SU-DHL-6 (cell line): ENCODE results near the gene TMCC3.

Experiments used
- H2AFZ ChIP-seq: fragments of 200-600 bp; sonication (generic); 2 replicates; pipeline ENCODE4 v1.6.1; 2014; ENCODE audit warnings: low read depth, mild to moderate bottlenecking, moderate library complexity, mixed read lengths, antibody characterized with exemption, low read length; ENCODE audit not compliant: severe bottlenecking
- H3F3A ChIP-seq: fragments of 200-600 bp; shearing (Covaris generic); 2 replicates; pipeline ENCODE4 v1.6.0; 2016; ENCODE audit warnings: antibody characterized with exemption, mild to moderate bottlenecking; ENCODE audit not compliant: insufficient read depth
- H3K27ac ChIP-seq: fragments of 200-600 bp; sonication (generic); 2 replicates; pipeline ENCODE4 v1.5.1; 2016; ENCODE audit warnings: low read depth, mild to moderate bottlenecking, low read length, moderate library complexity, mixed read lengths
- H3K27me3 ChIP-seq: fragments of 200-600 bp; sonication (generic), shearing (Covaris generic); 2 replicates; pipeline ENCODE4 v1.6.0; 2014; ENCODE audit warnings: mild to moderate bottlenecking, low read length
- H3K36me3 ChIP-seq: fragments of 200-600 bp; sonication (generic); 2 replicates; pipeline ENCODE4 v1.6.1; 2014; ENCODE audit warnings: mild to moderate bottlenecking, low read length, mixed read lengths
- H3K4me2 ChIP-seq: fragments of 300-600, 200-600 bp; shearing (Covaris generic), sonication (generic); 2 replicates; pipeline ENCODE4 v1.6.0; 2014; ENCODE audit warnings: low read length, low read depth, mild to moderate bottlenecking; ENCODE audit not compliant: poor library complexity, severe bottlenecking
- H3K4me3 ChIP-seq: fragments of 200-600 bp; sonication (generic); 2 replicates; pipeline ENCODE4 v1.5.1; 2014; ENCODE audit warnings: antibody characterized with exemption, low read length, mild to moderate bottlenecking, mixed read lengths; ENCODE audit not compliant: insufficient read depth, poor library complexity, severe bottlenecking
- H3K79me2 ChIP-seq: fragments of 200-600 bp; sonication (generic); 2 replicates; pipeline ENCODE4 v1.6.1; 2014; ENCODE audit warnings: mild to moderate bottlenecking, low read length, moderate library complexity; ENCODE audit not compliant: insufficient read depth
- H3K9ac ChIP-seq: fragments of 200-600 bp; sonication (generic); 2 replicates; pipeline ENCODE4 v1.7.0; 2014; ENCODE audit warnings: mild to moderate bottlenecking, low read length
- H3K9me2 ChIP-seq: fragments of 200-600 bp; sonication (generic); replicated peaks from 2 replicates; pipeline ENCODE4 v1.6.1; 2014; ENCODE audit warnings: low read length; ENCODE audit not compliant: insufficient read depth
- H3K9me3 ChIP-seq: fragments of 200-600 bp; sonication (generic); 2 replicates; pipeline ENCODE4 v1.6.1; 2014; ENCODE audit warnings: low read length, mixed read lengths; ENCODE audit not compliant: insufficient read depth
- H4K20me1 ChIP-seq: fragments of 200-600 bp; sonication (generic); 2 replicates; pipeline ENCODE4 v1.6.1; 2014; ENCODE audit warnings: low read depth, mild to moderate bottlenecking, antibody characterized with exemption, low read length, moderate library complexity, mixed read lengths
- EZH2phosphoT487 ChIP-seq: fragments of 200-600 bp; sonication (generic), shearing (Covaris generic); conservative IDR thresholded peaks from 2 replicates; pipeline ENCODE4 v1.6.1; 2018; ENCODE audit warnings: mild to moderate bottlenecking, antibody characterized with exemption, low read length, moderate library complexity, mixed read lengths
- TF ChIP-seq, protein P1 (sequence below): fragments of 200-600 bp; sonication (generic); IDR thresholded peaks from one replicate; pipeline ENCODE4 v1.5.1; 2017; ENCODE audit warnings: antibody characterized with exemption, mild to moderate bottlenecking, low read length, moderate library complexity; ENCODE audit not compliant: insufficient read depth, poor library complexity, severe bottlenecking

The TMCC3 gene

DNA sequence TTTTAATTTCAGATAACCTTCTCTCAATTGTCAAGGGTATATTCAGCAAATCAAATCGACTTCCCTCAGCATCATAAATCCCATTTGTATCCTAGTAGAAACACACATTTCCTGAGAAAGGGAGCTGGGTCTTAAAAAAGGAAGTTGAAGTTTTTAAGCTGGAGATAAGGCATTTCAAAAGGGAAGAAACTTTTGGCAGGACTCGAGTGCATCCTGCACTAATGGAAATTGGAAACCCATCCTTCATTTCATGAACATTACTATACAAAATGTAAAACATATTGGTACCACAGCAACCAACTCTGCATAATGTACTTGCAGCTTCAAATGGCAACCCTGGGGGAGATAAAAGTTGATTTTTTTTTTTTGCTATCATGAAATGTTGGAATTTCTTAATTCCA, 23.7 kb upstream of the TMCC3 start:
- no peak for TF ChIP-seq EZH2phosphoT487
- TF ChIP-seq, protein P1, sequence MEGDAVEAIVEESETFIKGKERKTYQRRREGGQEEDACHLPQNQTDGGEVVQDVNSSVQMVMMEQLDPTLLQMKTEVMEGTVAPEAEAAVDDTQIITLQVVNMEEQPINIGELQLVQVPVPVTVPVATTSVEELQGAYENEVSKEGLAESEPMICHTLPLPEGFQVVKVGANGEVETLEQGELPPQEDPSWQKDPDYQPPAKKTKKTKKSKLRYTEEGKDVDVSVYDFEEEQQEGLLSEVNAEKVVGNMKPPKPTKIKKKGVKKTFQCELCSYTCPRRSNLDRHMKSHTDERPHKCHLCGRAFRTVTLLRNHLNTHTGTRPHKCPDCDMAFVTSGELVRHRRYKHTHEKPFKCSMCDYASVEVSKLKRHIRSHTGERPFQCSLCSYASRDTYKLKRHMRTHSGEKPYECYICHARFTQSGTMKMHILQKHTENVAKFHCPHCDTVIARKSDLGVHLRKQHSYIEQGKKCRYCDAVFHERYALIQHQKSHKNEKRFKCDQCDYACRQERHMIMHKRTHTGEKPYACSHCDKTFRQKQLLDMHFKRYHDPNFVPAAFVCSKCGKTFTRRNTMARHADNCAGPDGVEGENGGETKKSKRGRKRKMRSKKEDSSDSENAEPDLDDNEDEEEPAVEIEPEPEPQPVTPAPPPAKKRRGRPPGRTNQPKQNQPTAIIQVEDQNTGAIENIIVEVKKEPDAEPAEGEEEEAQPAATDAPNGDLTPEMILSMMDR, result no peak
- Histone ChIP-seq H3K9me2 (no peaks in the 10 kb centered on the region), H3K4me3 (no peak overlapping the region), H3F3A (no peaks in the 10 kb centered on the region), H3K4me2 (no peak overlapping the region), H3K27ac (no peak overlapping the region), H3K9ac (no peak overlapping the region), H3K36me3 (no peaks in the 10 kb centered on the region), H3K9me3 (no peaks in the 10 kb centered on the region), H2AFZ (no peak overlapping the region), H4K20me1 (no peaks in the 10 kb centered on the region), H3K79me2 (no peaks in the 10 kb centered on the region), H3K27me3 (no peaks in the 10 kb centered on the region)

DNA sequence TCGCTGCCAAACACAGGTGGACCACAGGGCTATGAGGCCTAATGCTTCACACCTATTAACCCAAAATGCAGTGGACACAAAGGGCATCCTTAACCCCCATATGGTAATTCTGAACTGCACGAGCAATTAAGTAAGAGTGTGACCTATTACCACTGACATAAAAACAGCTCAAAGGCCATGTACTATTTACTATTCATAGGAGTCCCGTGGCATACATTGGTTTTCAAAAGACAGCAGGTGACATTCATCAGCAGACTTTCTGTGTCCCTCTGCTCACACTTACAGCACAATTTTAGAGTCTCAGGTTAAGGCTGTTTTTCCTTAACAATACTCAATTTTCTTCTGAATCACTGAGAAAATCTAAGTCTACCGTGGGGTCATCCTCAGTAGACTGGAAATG, 23.1 kb upstream of the TMCC3 start:
- no peak overlapping the region for H3K9ac ChIP-seq
- TF ChIP-seq EZH2phosphoT487, result no peak
- TF ChIP-seq, protein P1, result no peak
- H3K9me2 ChIP-seq, result no peaks in the 10 kb centered on the region
- H3F3A ChIP-seq, result no peaks in the 10 kb centered on the region
- H3K9me3 ChIP-seq, result no peaks in the 10 kb centered on the region
- H3K36me3 ChIP-seq, result no peaks in the 10 kb centered on the region
- H4K20me1 ChIP-seq, result no peaks in the 10 kb centered on the region
- no peak overlapping the region for H3K4me2 ChIP-seq
- H3K27ac ChIP-seq, result no peak overlapping the region
- no peaks in the 10 kb centered on the region for H3K79me2 ChIP-seq
- no peaks in the 10 kb centered on the region for H3K27me3 ChIP-seq
- H3K4me3 ChIP-seq, result no peak overlapping the region
- H2AFZ ChIP-seq, result no peak overlapping the region

DNA sequence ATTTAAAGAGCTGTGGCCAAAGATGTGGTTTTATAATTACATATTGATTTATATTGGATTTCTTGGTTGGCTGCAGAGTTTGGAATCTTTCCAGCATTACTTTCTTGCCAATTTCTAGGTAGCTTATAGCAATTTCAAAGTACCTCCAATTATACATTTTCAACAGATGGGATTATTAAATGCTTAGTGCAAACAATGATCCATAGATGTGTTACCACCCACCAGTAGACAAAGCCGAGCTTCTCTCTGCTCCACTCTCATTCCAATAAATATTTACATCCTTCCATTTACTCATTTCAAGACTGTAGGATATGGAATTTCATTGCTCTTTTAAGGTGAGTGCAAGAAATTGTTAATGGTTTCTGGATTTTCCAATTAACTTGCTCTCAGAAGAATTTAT, 21.6 kb upstream of the TMCC3 start:
- Histone ChIP-seq H3K36me3 (no peaks in the 10 kb centered on the region), H3K27ac (no peak overlapping the region), H3K4me3 (no peak overlapping the region), H3K27me3 (no peaks in the 10 kb centered on the region), H3K9ac (no peak overlapping the region), H3K4me2 (no peak overlapping the region), H3F3A (no peaks in the 10 kb centered on the region), H4K20me1 (no peaks in the 10 kb centered on the region; the same call in 1 of the 2 replicates), H3K9me3 (no peaks in the 10 kb centered on the region), H2AFZ (no peak overlapping the region), H3K79me2 (no peaks in the 10 kb centered on the region), H3K9me2 (no peaks in the 10 kb centered on the region)
- TF ChIP-seq, protein P1, result no peak
- TF ChIP-seq EZH2phosphoT487, result no peak

DNA sequence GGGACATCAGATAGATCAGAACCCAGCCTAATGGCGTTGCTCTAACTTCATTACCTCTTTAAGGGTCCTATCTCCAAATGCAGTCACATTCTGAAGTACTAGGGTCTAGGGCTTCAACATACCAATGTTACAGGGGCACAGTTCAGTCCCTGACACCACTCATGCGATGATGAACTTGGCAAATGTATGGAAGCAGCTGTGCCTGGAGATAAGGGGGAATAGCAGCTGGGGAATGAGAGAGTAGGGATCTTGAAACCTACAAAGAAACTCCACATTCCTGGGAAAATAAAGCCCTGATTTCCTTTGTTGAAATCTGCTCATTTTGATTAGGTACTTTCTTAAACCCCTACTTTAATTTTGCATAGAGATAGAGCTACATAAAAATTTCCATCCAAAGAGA, 20.5 kb upstream of the TMCC3 start:
- no peak for TF ChIP-seq EZH2phosphoT487
- TF ChIP-seq, protein P1, result no peak
- no peaks in the 10 kb centered on the region for H3K9me2 ChIP-seq
- H3K9ac ChIP-seq, result no peak overlapping the region
- H3K79me2 ChIP-seq, result no peaks in the 10 kb centered on the region
- H3K4me3 ChIP-seq, result no peak overlapping the region
- no peaks in the 10 kb centered on the region; the same call in 1 of the 2 replicates for H4K20me1 ChIP-seq
- no peak overlapping the region for H3K4me2 ChIP-seq
- H2AFZ ChIP-seq, result no peak overlapping the region
- no peaks in the 10 kb centered on the region for H3K9me3 ChIP-seq
- no peaks in the 10 kb centered on the region for H3K36me3 ChIP-seq
- H3K27ac ChIP-seq, result no peak overlapping the region
- H3K27me3 ChIP-seq, result no peaks in the 10 kb centered on the region
- H3F3A ChIP-seq, result no peaks in the 10 kb centered on the region
